NCI-H510A (cell line): ENCODE data around the gene ANKS1B.
A peak's percentile ranks its signal among the peaks of the same experiment; 100 is the strongest.
"Not testable (repeated sequence)": the region's sequence is repeated elsewhere in the genome, so short reads cannot be mapped to it uniquely, and the experiment has no call there.

ENCODE experiments used
- DNase-seq: peaks from one replicate; lab custom pipeline; 2025; lab: John Stamatoyannopoulos, UW

The ANKS1B gene

GRCh38 chr12:98763656-98764055 is 1221.1 kb downstream of the ANKS1B start:
- DNase-seq, result no peak

GRCh38 chr12:98758331-98758730 is 1226.4 kb downstream of the ANKS1B start:
- no peak for DNase-seq

- no peak for DNase-seq
Measured at GRCh38 chr12:98757455-98757854, 1227.3 kb downstream of the ANKS1B start.

- not testable (repeated sequence) for DNase-seq
Measured at GRCh38 chr12:98755855-98756254, 1228.9 kb downstream of the ANKS1B start.

GRCh38 chr12:98754095-98754494 is 1230.6 kb downstream of the ANKS1B start:
- no peak for DNase-seq

- DNase-seq, result no peak
Measured at GRCh38 chr12:98752726-98753125, 1232.0 kb downstream of the ANKS1B start.

GRCh38 chr12:98751580-98752115 is 1233.1 kb downstream of the ANKS1B start:
- no peak for DNase-seq

- no peak for DNase-seq
Measured at GRCh38 chr12:98750511-98750910, 1234.2 kb downstream of the ANKS1B start.

- DNase-seq, result no peak
Measured at GRCh38 chr12:98748463-98748862, 1236.3 kb downstream of the ANKS1B start.

- no peak for DNase-seq
Measured at GRCh38 chr12:98745578-98746391, 1239.0 kb downstream of the ANKS1B start.

- no peak for DNase-seq
Measured at GRCh38 chr12:98744680-98745079, 1240.1 kb downstream of the ANKS1B start.

- no peak for DNase-seq
Measured at GRCh38 chr12:98743362-98743953, 1241.3 kb downstream of the ANKS1B start.

GRCh38 chr12:98741556-98742265 is 1243.0 kb downstream of the ANKS1B start:
- DNase-seq, result no peak

GRCh38 chr12:98741196-98741555 is 1243.6 kb downstream of the ANKS1B start:
- no peak for DNase-seq

GRCh38 chr12:98740751-98741150 is 1244.0 kb downstream of the ANKS1B start:
- no peak for DNase-seq

- no peak for DNase-seq
Measured at GRCh38 chr12:98738539-98738938, 1246.2 kb downstream of the ANKS1B start.

- DNase-seq, result no peak
Measured at GRCh38 chr12:98738002-98738401, 1246.7 kb downstream of the ANKS1B start.

GRCh38 chr12:98737322-98737712 is 1247.4 kb downstream of the ANKS1B start:
- DNase-seq, result no peak

- peak; percentile 76 for DNase-seq
Measured at GRCh38 chr12:98736352-98737321, 1248.1 kb downstream of the ANKS1B start.

GRCh38 chr12:98735821-98736220 is 1248.9 kb downstream of the ANKS1B start:
- no peak for DNase-seq

GRCh38 chr12:98733667-98734350 is 1250.9 kb downstream of the ANKS1B start:
- no peak for DNase-seq
